HG03442 (cell line): ENCODE measurements around the gene DOCK7.

Source experiments
- ATAC-seq: cut with Tn5 transposase; IDR thresholded peaks from one replicate; pipeline ENCODE4 v1.9.1; 2021; ENCODE audit warnings: mild to moderate bottlenecking, moderate library complexity; ENCODE audit not compliant: unreplicated experiment

Gene DOCK7

DNA sequence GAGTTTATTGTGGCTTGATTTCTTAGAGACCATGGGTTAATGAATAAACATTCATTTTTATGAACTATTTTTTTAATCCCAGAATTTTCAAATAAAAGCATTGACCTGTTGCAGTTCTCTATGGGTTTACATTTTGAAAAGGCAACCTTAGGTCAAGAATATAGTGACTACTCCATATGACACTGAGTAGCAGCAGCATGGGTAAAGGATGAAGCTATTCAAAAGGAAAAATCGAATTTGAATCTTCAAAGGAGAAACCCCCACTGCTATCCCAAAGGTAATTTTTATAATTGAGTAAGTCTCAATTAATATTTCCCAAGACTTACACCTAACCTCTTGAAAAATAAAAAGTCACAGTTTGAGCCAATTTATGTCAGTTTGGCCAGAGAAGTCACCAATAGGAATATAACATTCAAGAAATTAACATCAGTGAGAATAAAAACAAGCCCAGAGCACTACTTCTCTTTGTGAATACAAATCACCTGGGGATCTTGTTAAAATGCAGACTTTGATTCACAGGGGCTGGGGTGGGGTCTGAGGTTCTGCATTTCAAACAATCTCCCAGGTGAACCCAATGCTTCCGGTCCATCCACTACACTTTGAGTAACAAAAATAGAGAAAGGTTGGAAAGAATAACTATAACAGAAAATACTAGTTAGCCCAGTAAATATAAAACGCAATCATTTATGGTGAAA, 211.5 kb downstream of the DOCK7 start:
- no peak for ATAC-seq

DNA sequence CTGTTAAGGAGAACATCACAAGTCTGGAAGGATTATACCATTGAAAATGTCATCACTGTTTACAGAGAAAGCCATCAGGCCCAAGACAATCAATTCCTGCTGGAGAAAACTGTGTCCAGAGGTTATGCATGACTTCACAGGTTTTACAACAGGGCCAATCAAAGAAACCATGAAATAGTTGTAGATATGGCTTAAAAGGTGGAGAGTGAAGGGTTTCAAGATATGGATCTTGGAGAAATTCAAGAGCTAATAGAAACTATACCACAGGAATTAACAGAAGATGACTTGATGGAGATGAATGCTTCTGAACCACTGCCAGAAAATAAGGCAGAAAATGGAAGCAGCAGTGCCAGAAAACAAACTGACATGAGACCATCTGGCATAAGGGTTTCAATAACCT, 221.1 kb downstream of the DOCK7 start:
- ATAC-seq: no peak

DNA sequence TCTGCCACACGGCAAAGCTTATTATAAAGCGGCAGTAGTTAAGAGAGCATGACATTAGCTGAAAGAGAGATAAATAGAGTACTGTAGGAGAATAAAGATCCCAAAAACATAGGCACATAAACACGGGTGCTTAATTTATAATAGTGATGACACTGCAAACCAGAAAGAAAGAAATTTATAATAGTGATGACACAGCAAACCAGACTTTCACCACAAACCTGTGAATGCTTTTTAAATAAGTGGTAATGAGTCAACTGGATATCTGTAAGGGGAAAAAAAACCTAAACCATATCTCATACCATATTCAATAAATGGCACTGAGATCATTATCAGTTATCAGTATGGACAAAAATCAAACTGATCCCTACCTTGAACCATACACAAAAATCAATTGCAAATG, 225.8 kb downstream of the DOCK7 start:
- no peak for ATAC-seq

DNA sequence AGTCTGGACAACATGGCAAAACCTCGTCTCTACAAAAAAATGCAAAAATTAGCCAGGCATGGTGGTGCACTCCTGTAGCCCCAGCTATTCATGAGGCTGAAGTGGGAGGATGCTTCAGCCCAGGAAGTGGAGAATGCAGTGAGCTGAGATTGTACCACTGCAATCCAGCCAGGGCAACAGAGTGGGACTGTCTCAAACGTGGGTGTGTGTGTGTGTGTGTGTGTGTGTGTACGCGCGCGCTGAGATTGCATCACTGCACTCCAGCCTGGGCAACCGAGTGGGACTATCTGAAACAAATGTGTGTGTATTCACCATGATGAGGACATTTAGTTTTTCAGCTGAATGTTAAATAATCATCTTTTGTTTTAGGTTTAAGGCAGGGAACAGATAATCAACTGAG, 230.2 kb downstream of the DOCK7 start:
- no peak for ATAC-seq

DNA sequence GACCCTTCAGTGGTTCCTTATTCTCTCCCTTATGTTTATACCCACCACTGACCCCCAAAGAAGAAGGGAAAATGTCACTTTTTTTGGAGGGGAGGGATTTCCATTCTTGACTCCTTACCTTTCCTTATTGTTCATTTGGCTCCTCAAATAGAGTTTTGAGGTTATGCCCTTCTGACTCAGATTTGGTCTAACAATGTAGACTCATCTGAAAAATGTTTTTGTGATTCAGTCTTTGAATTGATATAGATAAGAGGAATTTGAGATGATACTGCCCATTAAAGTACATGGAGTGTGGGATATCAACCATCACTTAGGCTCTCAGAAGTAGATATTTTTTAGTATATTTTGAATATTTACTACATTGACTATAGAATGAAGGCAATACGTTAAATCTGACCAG, 235.2 kb downstream of the DOCK7 start:
- no peak for ATAC-seq

DNA sequence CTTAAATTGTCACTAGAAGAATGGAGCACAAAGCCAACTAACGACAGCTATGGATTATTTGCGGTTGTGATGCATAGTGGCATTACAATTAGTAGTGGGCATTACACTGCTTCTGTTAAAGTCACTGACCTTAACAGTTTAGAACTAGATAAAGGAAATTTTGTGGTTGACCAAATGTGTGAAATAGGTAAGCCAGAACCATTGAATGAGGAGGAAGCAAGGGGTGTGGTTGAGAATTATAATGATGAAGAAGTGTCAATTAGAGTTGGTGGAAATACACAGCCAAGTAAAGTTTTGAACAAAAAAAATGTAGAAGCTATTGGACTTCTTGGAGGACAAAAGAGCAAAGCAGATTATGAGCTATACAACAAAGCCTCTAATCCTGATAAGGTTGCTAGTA, 237.9 kb downstream of the DOCK7 start:
- ATAC-seq: no peak

DNA sequence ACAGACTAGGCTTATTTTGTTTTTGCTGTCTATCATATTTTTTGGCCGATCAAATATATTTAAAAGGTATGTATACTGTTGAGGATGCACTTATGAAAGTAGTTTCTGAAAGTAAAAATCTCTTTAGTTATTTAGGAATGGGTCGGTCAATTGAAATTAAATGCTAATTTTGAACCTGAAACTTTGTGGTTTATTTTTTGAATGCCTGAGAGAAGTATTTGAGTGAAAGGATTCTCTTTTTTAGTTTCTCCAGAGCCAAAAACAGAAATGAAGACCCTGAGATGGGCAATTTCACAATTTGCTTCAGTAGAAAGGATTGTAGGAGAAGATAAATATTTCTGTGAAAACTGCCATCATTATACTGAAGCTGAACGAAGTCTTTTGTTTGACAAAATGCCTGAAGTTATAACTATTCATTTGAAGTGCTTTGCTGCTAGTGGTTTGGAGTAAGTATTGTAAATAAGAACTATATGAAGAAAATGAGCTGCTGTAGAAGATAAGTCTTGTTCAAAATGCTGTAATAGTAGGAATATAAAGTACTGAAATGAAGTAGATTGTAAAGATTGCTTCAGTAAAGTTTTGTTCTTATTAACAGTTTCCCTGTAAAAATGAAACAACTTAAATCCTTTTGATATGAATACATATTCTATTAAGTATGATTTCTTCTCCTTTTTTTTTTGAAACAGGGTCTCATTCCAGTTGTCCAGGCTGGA, 239.8 kb downstream of the DOCK7 start:
- ATAC-seq: no peak

DNA sequence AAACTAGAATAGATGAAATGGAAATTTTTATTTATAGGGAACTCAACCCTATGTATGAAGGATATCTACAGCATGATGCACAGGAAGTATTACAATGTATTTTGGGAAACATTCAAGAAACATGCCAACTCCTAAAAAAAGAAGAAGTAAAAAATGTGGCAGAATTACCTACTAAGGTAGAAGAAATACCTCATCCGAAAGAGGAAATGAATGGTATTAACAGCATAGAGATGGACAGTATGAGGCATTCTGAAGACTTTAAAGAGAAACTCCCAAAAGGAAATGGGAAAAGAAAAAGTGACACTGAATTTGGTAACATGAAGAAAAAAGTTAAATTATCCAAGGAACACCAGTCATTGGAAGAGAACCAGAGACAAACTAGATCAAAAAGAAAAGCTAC, 243.5 kb downstream of the DOCK7 start:
- ATAC-seq: no peak

DNA sequence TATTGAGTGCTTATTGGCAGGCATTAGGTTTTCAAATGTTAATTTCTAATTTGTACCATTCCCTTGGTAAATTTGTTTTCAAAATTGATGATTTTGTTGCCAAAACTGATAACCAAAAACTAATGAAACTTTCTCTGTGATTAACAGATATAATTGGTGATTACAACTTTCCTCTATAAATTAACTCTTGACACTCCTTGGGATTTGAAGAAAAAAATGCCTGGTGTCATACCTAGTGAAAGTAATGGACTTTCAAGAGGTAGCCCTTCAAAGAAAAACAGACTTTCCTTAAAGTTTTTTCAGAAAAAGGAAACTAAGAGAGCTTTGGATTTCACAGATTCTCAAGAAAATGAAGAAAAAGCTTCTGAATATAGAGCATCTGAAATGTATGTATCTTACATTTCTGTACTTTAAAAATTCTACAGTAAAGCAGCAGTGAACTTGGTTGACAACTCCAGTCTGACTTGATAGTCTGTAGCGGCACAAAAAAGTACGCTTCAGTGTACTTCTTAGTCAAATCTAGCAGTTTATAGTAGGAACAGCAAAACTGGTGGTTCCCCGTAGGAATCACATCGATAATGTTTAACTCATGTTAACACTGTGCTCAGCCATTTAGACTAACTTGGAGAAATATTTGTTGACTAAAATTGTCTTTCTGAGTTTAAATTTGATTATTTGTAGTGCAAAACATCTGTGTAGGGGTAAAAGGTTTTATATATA, 248.4 kb downstream of the DOCK7 start:
- ATAC-seq: peak; percentile 25

DNA sequence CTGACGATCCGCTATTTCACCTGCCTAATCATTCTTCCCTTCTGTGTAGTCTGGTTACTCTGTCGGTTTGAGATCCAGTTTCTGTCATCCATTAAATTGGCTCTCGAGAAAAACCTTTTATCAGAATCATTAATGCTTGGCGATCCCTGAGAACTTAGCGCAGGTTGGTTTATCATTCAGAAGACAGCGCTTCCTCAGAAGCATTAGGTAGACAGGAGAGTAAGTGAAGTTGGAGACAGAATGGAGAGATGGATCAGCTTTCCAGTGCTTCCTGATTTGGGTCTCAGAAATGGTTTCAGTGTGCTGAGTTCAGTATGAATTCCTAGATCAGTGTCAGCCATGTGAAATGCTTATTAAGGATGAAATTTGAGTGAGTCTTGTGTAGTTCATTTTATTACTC, 250.0 kb downstream of the DOCK7 start:
- no peak for ATAC-seq

DNA sequence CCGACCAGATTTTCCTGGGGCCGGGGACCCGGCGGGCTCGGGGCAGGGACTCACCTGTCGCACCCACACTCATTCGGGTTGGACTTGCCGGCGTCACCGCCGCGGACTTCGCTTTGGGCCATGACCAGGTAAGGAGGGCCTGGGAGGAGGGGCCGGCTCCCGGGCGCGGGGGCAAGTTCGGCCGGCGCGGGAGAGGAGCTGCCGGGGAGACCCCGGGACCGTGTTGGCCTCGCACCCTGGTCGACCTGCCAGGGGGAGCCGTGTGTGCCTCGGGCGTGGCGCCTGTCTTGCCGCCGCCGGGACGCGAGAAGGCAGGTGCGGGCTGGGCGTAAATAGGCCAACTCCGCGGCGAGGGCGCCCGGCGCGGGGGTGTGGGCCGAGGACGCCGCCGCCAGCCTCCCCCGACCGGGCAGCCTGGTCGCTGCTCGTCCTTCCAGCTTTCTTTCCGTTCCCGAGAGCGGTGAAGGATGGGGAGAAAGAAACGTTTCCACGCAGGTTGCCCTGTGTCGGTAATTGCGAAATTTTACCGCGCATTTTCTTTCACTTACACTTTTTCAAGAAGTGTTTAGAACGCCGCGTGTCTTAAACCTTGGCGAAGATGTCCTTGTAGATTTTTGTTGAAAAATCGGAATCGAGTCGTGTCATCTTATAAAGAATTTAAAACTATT, 250.8 kb downstream of the DOCK7 start:
- peak; percentile 0 for ATAC-seq

DNA sequence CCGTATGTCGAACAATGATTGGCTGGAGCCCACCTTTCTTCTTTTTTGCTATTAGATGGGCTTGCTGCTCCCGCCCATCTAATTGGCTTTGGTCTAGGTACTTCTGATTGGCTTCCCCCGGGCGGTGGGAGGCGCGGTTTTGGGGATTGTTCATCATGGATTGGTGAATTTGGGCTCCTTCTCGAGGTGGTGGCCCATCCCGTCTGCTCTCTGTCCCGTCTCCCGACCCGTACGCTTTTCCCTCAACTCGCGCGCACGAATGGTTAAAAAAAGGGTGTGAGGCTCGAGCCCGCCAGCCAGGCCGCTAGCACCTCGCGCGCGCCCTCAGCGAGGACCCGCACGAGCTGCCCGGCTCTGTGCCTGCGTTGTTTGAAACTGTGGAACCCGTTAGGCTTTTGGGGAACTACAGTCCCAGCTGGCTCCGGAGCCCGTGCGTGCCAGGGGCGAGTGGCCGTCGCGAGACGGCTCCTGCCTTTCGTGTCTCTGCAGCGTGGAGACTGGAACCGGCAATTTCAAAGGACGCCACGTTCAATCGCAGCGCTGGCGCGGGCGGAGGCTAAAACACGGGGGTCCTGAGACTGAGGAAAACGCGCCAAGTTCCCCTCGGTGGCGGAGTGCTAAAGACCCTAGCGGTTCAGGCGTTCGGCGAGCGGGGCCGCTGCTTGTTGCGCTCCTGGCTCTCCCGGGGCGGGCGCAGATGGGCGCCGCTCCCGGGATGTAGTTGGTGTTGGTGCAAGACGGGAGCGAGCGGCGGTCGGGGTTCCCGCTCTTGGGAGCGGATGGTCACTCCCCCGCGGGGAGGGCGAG, 251.5 kb downstream of the DOCK7 start, which contains the start of gene USP1:
USP1 (plus strand) TSS at position 584 of the 807 bp plus-strand sequence. CDS start 2,819 bp downstream, outside the sequence.
- ATAC-seq: peak; percentile 79

DNA sequence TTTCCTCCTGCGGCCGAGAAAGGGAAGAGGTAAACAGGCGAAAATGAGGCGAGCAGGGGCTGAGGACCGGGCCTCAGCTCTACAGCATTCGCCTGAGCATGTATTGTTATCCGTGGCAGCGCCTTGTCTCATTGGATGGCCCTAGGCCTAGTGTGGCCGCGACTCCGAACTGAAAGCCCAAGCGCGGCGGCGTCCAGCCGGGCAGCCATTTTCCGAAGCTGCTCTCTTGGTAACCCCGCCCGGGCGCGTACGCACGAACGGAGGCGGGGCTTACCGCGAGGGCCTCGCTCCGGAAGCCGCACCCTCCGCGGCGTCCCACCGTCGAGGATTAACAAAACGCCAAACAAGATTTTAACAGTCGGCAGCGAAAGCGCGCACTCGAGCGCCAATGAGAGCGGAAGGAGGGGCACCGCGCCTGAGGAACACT, 252.1 kb downstream of the DOCK7 start:
- ATAC-seq: no peak

DNA sequence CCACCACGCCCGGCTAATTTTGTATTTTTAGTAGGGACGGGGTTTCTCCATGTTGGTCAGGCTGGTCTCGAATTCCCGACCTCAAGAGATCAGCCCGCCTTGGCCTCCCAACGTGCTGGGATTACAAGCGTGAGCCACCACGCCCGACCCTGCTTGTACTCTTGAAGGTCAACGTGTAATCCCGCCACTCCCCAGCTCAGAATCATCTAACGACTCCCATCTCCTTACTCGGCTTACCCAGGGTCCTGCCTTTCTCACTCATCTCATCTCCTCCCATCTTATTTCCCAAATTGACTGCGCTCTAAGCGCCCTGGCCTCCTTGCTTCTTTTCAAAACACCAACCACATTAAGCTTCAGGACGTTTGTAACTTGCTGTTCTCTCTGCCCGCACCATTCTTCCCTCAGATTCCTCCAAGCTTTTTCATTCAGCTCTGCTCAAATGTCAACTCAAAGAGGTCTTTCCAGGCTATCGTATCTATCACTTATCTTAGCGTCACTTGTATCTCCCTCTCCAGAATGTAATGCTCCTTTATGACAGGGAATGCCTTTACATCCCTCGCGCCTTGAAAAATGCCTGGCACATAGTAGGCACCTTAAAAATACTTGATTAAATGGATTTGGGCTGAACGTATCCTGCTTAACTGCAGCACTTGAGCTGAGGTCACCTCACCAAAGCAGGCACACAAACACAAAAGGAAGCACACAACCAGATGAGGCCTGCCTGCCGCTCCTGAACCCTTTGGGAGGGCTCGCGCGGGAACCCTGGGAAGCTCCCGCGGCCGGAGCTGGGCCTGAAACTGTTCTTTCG, 252.8 kb downstream of the DOCK7 start:
- ATAC-seq: no peak

DNA sequence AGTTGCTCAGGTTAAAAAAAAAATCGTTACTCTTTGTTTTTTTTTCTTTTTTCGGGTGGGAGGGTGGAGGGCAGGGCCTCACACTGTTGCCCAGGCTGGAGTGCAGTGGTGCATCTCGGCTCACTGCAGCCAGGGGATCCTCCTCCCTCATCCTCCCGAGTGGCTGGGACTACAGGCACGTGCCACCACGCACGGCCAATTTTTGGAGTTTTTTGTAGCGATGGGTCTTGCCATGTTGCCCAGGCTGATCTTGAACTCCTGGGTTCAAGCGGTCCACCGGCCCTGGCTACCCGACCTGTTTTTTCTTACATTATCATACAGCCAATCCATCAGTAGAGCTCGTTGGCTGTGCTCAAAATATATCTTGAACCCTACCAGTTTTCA, 253.6 kb downstream of the DOCK7 start:
- no peak for ATAC-seq

DNA sequence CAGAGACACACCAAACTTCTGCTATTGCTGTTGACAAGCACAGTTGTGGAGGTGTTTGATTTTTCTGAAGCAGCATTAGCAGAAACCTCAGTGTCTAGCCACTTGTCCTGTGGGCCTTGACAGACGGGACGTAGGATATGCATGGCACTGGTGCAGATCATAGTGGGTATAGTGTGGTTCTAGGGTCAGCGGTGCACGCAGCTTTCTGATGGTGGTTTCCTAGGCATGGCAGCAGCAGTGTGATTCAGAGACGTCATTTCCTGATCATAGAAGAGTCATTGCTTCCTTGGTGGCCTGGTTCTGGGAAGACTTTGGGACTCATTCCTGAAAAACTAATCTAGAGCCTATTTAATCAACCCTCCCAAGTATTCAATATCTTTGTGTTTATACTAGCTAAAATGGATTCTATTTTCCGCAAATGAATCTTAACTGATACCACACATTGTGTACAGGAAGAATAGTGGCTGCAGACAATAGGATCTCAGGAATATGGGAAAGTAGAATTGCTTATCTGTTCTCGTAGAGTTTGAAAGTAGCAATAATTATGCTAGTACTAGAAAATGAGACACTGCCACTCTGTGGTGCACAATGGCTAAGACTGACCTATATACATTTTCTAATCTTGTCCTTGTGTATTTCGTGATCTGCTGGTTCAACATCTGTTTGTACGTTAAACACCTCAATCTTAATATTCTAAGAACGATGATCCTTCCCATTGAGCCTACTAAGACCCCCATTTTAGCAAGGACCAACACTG, 254.1 kb downstream of the DOCK7 start:
- ATAC-seq: no peak

DNA sequence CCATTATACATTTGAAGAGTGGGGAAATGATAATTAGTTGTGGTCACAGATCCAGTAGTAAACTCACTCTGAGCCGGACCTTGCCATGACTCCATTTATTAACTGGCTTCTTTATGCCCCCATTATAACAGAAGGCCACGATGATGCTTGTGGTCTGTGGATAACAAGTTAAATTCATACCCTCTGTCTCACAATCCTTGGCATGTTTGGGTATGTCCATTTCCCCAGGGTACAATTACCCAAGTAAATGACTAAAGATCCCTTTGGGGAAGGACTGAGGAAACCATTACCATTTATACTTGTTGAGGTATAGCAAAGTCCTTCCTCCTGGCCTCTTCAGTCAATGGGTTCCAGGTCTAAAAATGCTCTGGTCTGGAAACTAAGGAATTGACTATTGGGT, 258.6 kb downstream of the DOCK7 start:
- ATAC-seq: no peak

DNA sequence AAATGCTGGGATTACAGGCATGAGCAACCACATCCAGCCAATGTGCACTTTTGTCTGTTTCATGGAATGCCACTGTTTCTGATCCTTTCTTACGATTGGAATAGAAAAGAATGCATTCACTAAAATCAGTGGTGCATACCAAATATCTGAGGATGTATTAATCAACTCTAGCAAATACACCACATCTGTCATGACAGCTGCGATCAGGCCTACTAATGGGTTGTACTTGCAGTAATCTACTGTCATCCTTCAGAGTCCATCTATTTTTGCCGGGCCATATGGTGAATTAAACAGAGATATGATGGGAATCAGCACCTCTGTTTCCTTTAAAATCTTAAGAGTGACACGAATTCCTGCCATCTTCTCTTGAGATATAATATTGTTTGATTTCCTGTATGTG, 259.8 kb downstream of the DOCK7 start:
- no peak for ATAC-seq

DNA sequence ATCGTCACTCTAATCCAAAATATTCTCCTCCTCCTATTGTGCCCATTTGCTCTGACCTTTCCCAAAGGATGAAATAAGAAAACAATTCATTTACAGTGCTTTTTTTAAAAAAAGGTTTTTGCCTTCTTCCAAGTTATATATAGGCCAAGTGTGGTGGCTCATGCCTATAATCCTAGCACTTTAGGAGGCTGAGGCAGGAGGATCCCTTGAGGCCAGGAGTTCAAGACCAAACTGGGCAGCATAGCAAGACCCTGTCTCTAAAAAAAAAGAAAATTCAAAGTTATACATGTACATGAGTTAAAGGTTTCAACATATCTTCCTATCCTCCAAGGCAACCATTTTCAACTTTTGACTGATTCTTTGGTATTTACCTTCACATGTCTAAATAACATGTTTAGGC, 261.4 kb downstream of the DOCK7 start:
- ATAC-seq: no peak
